Endodermal cell (in vitro differentiated cells): ENCODE results near the gene COL4A4. TPM values are rescaled to one million over a fixed set of nuclear protein-coding genes. Genes with fewer than 3 reads are reported as not detected.
A peak's percentile ranks its signal among the peaks of the same experiment; 100 is the strongest.

ENCODE experiments used
- DNase-seq: peaks from one replicate; pipeline ENCODE4 v3.0.0-alpha.2; 2017
- H3K27ac ChIP-seq: 2 replicates; pipeline ENCODE4 v1.5.1; 2013; ENCODE audit warnings: mild to moderate bottlenecking, low read depth, low read length, moderate library complexity
- H3K27me3 ChIP-seq: 2 replicates; pipeline ENCODE4 v1.6.1; 2013; ENCODE audit warnings: mild to moderate bottlenecking, low read length, moderate library complexity; ENCODE audit not compliant: insufficient read depth, control insufficient read depth, poor library complexity, severe bottlenecking
- H3K36me3 ChIP-seq: 2 replicates; pipeline ENCODE4 v1.7.0; 2013; ENCODE audit warnings: mild to moderate bottlenecking, low read length, moderate library complexity; ENCODE audit not compliant: control insufficient read depth, insufficient read depth
- H3K4me1 ChIP-seq: one replicate; pipeline ENCODE4 v1.7.0; 2013; ENCODE audit warnings: low read length; ENCODE audit not compliant: control insufficient read depth, insufficient read depth
- H3K4me3 ChIP-seq: 2 replicates; pipeline ENCODE4 v1.5.1; 2013; ENCODE audit warnings: mild to moderate bottlenecking, low read length, moderate library complexity
- H3K9ac ChIP-seq: 2 replicates; pipeline ENCODE4 v1.6.1; 2013; ENCODE audit warnings: mild to moderate bottlenecking, low read length, moderate library complexity; ENCODE audit not compliant: poor library complexity, severe bottlenecking; ENCODE audit errors: extremely low read depth
- H3K9me3 ChIP-seq: 2 replicates; pipeline ENCODE4 v1.6.1; 2013; ENCODE audit warnings: mild to moderate bottlenecking, low read length, moderate library complexity; ENCODE audit not compliant: control insufficient read depth
- H3K27ac Mint-ChIP-seq: 2 replicates; pipeline ENCODE4 v1.8.0; 2020; ENCODE audit warnings: mixed read lengths
- H3K27me3 Mint-ChIP-seq: 2 replicates; pipeline ENCODE4 v1.8.0; 2021; ENCODE audit warnings: mild to moderate bottlenecking, mixed read lengths; ENCODE audit not compliant: insufficient read depth
- H3K36me3 Mint-ChIP-seq: 2 replicates; pipeline ENCODE4 v1.8.0; 2020; ENCODE audit warnings: low read depth, mixed read lengths
- H3K4me1 Mint-ChIP-seq: 2 replicates; pipeline ENCODE4 v1.8.0; 2020; ENCODE audit warnings: mixed read lengths
- H3K4me3 Mint-ChIP-seq: 2 replicates; pipeline ENCODE4 v1.8.0; 2020; ENCODE audit warnings: mild to moderate bottlenecking, moderate library complexity, mixed read lengths
- H3K9me3 Mint-ChIP-seq: 2 replicates; pipeline ENCODE4 v1.8.0; 2020; ENCODE audit warnings: mild to moderate bottlenecking, mixed read lengths
- CTCF ChIP-seq: fragments of 200-600 bp; sonication (generic); conservative IDR thresholded peaks from 2 replicates; pipeline ENCODE4 v1.5.0; 2021; ENCODE audit warnings: antibody characterized with exemption, mild to moderate bottlenecking
- WGBS, 2 experiments: methylation state at CpG; one replicate each; pipeline versions ENCODE4 v1.1.5 to v1.1.7; 2013; ENCODE audit warnings: missing lambda C conversion rate in 2 of 2, mixed read lengths in 1 of 2; ENCODE audit not compliant: insufficient coverage in 1 of 2, insufficient read length in 1 of 2; 5-methylcytosine and 5-hydroxymethylcytosine counted together
- total RNA-seq, 2 donors: library from RNA; stranded (reverse); fragmentation: NEBNext Ultra II Directional in 1 of 2; extraction: Animal tissue kit (Norgen Biotek cat#: 25700) in 1 of 2; gene quantifications; 2 replicates in 1 of 2; 3 replicates in 1 of 2; pipeline ENCODE4 v1.2.1, GENCODE V29; 2021

COL4A4 gene
- total RNA-seq, 2 donors from 2014 or later, result 2.2 to 2.9 TPM

- DNase-seq, result peak; percentile 86
- no peaks in the 10 kb centered on the region for H3K27me3 ChIP-seq
- WGBS, 2 experiments, result 69 to 88% methylated on average over 3 to 4 of the region's 5 CpGs
- H3K4me1 ChIP-seq, result peaks cover 9% of the 10 kb centered on the region
- TF ChIP-seq CTCF, result peak; percentile 64
- Mint-ChIP-seq H3K4me1 (peaks cover 13% of the 10 kb centered on the region), H3K36me3 (no peaks in the 10 kb centered on the region), H3K27me3 (no peaks in the 10 kb centered on the region), H3K4me3 (no peak overlapping the region), H3K9me3 (no peaks in the 10 kb centered on the region), H3K27ac (no peak overlapping the region)
- H3K4me3 ChIP-seq, result no peak overlapping the region
- H3K9ac ChIP-seq, result no peak overlapping the region
- no peaks in the 10 kb centered on the region for H3K9me3 ChIP-seq
- no peaks in the 10 kb centered on the region for H3K36me3 ChIP-seq
- H3K27ac ChIP-seq, result no peak overlapping the region
Observed at GRCh38 chr2:227125506-227125905, 38.5 kb downstream of the COL4A4 start.

GRCh38 chr2:227124811-227125210 lies 39.2 kb downstream of the COL4A4 start:
- no peak overlapping the region for H3K27ac Mint-ChIP-seq
- H3K36me3 Mint-ChIP-seq, result no peaks in the 10 kb centered on the region
- peaks cover 13% of the 10 kb centered on the region for H3K4me1 Mint-ChIP-seq
- Histone ChIP-seq H3K4me3 (no peak overlapping the region), H3K9ac (no peak overlapping the region), H3K4me1 (peaks cover 9% of the 10 kb centered on the region), H3K9me3 (no peaks in the 10 kb centered on the region), H3K36me3 (no peaks in the 10 kb centered on the region), H3K27me3 (no peaks in the 10 kb centered on the region), H3K27ac (no peak overlapping the region)
- no peak for TF ChIP-seq CTCF
- no peaks in the 10 kb centered on the region for H3K9me3 Mint-ChIP-seq
- no peak overlapping the region for H3K4me3 Mint-ChIP-seq
- WGBS, 2 experiments, result no CpG with 5 or more reads among the region's 2 CpGs
- H3K27me3 Mint-ChIP-seq, result no peaks in the 10 kb centered on the region
- no peak for DNase-seq

DNA sequence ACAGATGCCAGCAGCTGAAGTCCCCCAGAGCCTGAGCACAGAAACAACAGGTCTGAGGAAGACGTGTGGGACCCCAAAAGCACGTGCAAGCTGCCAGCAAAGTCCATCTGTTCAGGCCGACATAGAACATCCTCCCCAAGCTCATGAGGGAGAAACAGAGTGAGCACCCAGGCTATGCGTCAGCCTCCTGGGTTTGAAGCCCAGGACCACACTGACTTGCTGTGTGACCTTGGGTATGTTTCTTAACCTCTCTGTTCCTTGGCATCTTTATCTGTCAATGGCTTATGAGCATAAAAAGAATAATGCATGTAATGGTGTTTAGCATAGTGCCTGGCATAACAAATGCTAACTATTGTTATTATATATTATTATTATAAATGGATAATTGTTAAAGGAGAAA lies 40.3 kb downstream of the COL4A4 start:
- TF ChIP-seq CTCF, result no peak
- no peak for DNase-seq
- H3K27ac ChIP-seq, result no peak overlapping the region
- no peaks in the 10 kb centered on the region for H3K36me3 ChIP-seq
- H3K4me3 Mint-ChIP-seq, result no peak overlapping the region
- H3K4me1 ChIP-seq, result peaks cover 9% of the 10 kb centered on the region
- no peak overlapping the region for H3K4me3 ChIP-seq
- 91 to 93% methylated on average over 4 of the region's 4 CpGs for WGBS, 2 experiments
- no peaks in the 10 kb centered on the region for H3K9me3 Mint-ChIP-seq
- H3K27me3 ChIP-seq, result no peaks in the 10 kb centered on the region
- H3K27me3 Mint-ChIP-seq, result no peaks in the 10 kb centered on the region
- no peaks in the 10 kb centered on the region for H3K36me3 Mint-ChIP-seq
- no peak overlapping the region for H3K27ac Mint-ChIP-seq
- H3K4me1 Mint-ChIP-seq, result peaks cover 13% of the 10 kb centered on the region
- H3K9me3 ChIP-seq, result no peaks in the 10 kb centered on the region
- no peak overlapping the region for H3K9ac ChIP-seq
